SK-N-SH treated with all-trans-retinoic acid at 6 μM for 48 hours (cell line): ENCODE measurements around the gene TESMIN.

ENCODE experiments used
- ATAC-seq: fragments of 200-7000 bp; cut with Tn5 transposase; 3 replicates; pipeline ENCODE4 v1.9.1; 2020; ENCODE audit warnings: mild to moderate bottlenecking, moderate library complexity
- ARNTL ChIP-seq: fragments of 450-650 bp; formaldehyde crosslinking; IDR thresholded peaks from 2 replicates; pipeline ENCODE4 v1.5.0; 2020; ENCODE audit warnings: low read depth, mild to moderate bottlenecking, moderate library complexity, borderline replicate concordance
- CSDC2 ChIP-seq: fragments of 250-450 bp; sonication (Bioruptor Pico); IDR thresholded peaks from 2 replicates; pipeline ENCODE4 v1.5.0; 2020; ENCODE audit warnings: mild to moderate bottlenecking, moderate library complexity
- CSRNP3 ChIP-seq: fragments of 250-450 bp; sonication (Bioruptor Pico); IDR thresholded peaks from 2 replicates; pipeline ENCODE4 v1.5.1; 2021; ENCODE audit warnings: mild to moderate bottlenecking, moderate library complexity
- GLIS3 ChIP-seq: fragments of 250-450 bp; sonication (Bioruptor Pico); IDR thresholded peaks from 2 replicates; pipeline ENCODE4 v1.5.0; 2020; ENCODE audit warnings: mild to moderate bottlenecking, moderate library complexity
- ISL1 ChIP-seq: fragments of 250-450 bp; sonication (Bioruptor Pico); IDR thresholded peaks from 2 replicates; pipeline ENCODE4 v2.1.2; 2022; ENCODE audit warnings: mild to moderate bottlenecking, moderate library complexity
- OSR1 ChIP-seq: fragments of 250-450 bp; sonication (Bioruptor Pico); IDR thresholded peaks from 2 replicates; pipeline ENCODE4 v1.8.0; 2022; ENCODE audit warnings: moderate library complexity, mild to moderate bottlenecking, inconsistent platforms
- POU6F1 ChIP-seq: fragments of 250-450 bp; sonication (Bioruptor Pico); IDR thresholded peaks from 2 replicates; pipeline ENCODE4 v1.8.0; 2021; ENCODE audit warnings: low read depth, mild to moderate bottlenecking, moderate library complexity, borderline replicate concordance
- PPARA ChIP-seq: fragments of 250-450 bp; sonication (Bioruptor Pico); IDR thresholded peaks from 2 replicates; pipeline ENCODE4 v1.5.0; 2020; ENCODE audit warnings: mild to moderate bottlenecking, borderline replicate concordance
- RARB ChIP-seq: fragments of 250-450 bp; sonication (Bioruptor Pico); IDR thresholded peaks from 2 replicates; pipeline ENCODE4 v1.8.0; 2021; ENCODE audit warnings: mild to moderate bottlenecking, moderate library complexity
- TCF4 ChIP-seq: fragments of 250-450 bp; sonication (Bioruptor Pico); IDR thresholded peaks from 2 replicates; pipeline ENCODE4 v1.8.0; 2021; ENCODE audit warnings: mild to moderate bottlenecking, moderate library complexity, borderline replicate concordance
- TOX ChIP-seq: fragments of 250-450 bp; sonication (Bioruptor Pico); IDR thresholded peaks from 2 replicates; pipeline ENCODE4 v1.8.0; 2021; ENCODE audit warnings: mild to moderate bottlenecking, moderate library complexity, borderline replicate concordance
- ZC3H10 ChIP-seq: fragments of 250-450 bp; sonication (Bioruptor Pico); IDR thresholded peaks from 2 replicates; pipeline ENCODE4 v1.5.1; 2021; ENCODE audit warnings: mild to moderate bottlenecking, moderate library complexity
- ZFP3 ChIP-seq: fragments of 250-450 bp; sonication (Bioruptor Pico); IDR thresholded peaks from 2 replicates; pipeline ENCODE4 v1.5.0; 2020; ENCODE audit warnings: mild to moderate bottlenecking, moderate library complexity
- ZFP30 ChIP-seq: fragments of 450-650 bp; formaldehyde crosslinking; IDR thresholded peaks from 2 replicates; pipeline ENCODE4 v1.5.0; 2022; ENCODE audit warnings: mild to moderate bottlenecking, moderate library complexity
- ZNF565 ChIP-seq: fragments of 450-650 bp; formaldehyde crosslinking; conservative IDR thresholded peaks from 2 replicates; pipeline ENCODE4 v1.5.0; 2020; ENCODE audit warnings: low read depth, mild to moderate bottlenecking, moderate library complexity
- ZNF70 ChIP-seq: fragments of 450-650 bp; formaldehyde crosslinking; IDR thresholded peaks from 2 replicates; pipeline ENCODE4 v1.5.0; 2020; ENCODE audit warnings: mild to moderate bottlenecking, moderate library complexity
- ZNF8 ChIP-seq: fragments of 450-650 bp; formaldehyde crosslinking; IDR thresholded peaks from 2 replicates; pipeline ENCODE4 v1.5.0; 2020; ENCODE audit warnings: mild to moderate bottlenecking, moderate library complexity
- TF ChIP-seq, protein P1 (sequence below): fragments of 250-450 bp; sonication (Bioruptor Pico); IDR thresholded peaks from 2 replicates; pipeline ENCODE4 v1.8.0; 2020; ENCODE audit warnings: mild to moderate bottlenecking, moderate library complexity, borderline replicate concordance
- TF ChIP-seq, protein P2 (sequence below): fragments of 250-450 bp; sonication (Bioruptor Pico); IDR thresholded peaks from 2 replicates; pipeline ENCODE4 v1.5.1; 2020; ENCODE audit warnings: low read depth, mild to moderate bottlenecking, moderate library complexity

TESMIN gene

DNA sequence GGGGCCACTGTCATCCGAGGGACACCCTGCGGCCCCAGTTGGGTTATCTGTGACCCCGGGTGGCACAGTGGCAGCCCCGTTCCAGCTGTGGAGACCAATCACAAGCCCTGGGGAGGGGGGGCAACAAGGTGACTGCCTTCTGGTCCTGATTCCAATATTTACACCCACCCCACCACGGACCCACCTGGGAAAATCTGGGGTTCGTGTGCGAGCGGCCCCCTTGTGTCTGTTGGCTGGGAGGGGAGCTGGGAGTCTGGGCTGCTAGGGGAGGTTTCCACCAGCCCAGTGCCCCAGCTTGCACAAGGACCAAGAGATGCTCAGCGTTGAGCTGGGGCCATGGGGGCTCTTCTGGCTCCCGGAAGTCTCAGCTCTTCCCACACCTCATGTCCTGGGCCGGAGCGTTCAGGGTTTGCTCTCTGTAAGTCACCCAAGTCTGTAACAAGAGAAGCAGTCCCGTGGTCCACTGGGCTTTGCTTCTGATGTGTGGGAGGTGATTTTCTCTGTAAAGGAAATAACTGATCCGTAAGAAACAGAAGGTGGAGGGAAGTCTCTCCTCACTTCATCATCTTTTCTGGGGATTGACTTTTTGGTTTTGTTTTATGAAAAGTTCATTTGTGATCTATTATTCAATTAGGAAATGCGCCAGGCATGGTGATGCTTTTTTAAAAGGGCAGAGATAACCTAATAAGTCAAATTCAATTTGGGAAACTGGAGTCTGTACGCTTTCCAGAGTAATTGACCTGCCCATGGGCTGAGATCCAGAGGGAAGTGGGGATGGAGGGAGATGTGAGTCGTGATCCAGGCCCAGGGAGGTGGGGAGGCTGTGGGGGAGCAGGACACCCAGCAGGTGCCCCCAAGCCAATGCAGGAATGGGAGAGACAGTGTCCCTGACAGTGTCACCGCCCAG, 89.4 kb downstream of the TESMIN start (continued):
- TF ChIP-seq CSDC2, result no peak
- TF ChIP-seq ZFP30 (CRISPR knock-in tag), result no peak
- no peak for TF ChIP-seq POU6F1 (CRISPR knock-in tag)

DNA sequence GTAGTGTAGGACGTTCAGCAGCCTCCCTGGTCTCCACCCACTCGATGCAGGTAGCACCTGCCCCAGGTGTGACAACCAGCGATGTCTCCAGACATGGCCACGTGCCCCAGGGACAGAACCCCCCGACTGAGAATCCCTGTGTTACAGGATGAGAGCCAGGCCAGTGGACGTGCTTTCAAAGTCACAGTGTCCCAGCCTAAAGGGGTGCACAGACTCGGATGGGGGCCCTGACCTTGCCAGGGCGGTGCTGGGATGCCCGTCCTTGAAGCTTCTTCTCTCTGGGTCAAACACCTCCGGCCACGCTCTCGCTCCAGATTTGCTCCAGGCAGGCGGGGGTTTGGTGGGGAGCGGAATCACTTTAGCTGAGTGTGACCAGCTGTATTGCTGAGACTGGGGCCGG, 90.3 kb downstream of the TESMIN start:
- TF ChIP-seq CSDC2 (no peak), PPARA (CRISPR knock-in tag) (no peak), ZFP3 (CRISPR knock-in tag) (no peak), RARB (CRISPR knock-in tag) (no peak), ZNF8 (CRISPR knock-in tag) (no peak), OSR1 (no peak), TCF4 (no peak), ISL1 (CRISPR knock-in tag) (no peak)
- TF ChIP-seq, protein P1, sequence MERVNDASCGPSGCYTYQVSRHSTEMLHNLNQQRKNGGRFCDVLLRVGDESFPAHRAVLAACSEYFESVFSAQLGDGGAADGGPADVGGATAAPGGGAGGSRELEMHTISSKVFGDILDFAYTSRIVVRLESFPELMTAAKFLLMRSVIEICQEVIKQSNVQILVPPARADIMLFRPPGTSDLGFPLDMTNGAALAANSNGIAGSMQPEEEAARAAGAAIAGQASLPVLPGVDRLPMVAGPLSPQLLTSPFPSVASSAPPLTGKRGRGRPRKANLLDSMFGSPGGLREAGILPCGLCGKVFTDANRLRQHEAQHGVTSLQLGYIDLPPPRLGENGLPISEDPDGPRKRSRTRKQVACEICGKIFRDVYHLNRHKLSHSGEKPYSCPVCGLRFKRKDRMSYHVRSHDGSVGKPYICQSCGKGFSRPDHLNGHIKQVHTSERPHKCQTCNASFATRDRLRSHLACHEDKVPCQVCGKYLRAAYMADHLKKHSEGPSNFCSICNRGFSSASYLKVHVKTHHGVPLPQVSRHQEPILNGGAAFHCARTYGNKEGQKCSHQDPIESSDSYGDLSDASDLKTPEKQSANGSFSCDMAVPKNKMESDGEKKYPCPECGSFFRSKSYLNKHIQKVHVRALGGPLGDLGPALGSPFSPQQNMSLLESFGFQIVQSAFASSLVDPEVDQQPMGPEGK, result no peak
- ATAC-seq, result no peak

GRCh38 chr11:68660066-68660810, 91.1 kb downstream of the TESMIN start:
- ATAC-seq, result no peak
- TF ChIP-seq ZFP3 (CRISPR knock-in tag), result no peak
- TF ChIP-seq GLIS3 (CRISPR knock-in tag), result no peak
- no peak for TF ChIP-seq POU6F1 (CRISPR knock-in tag)
- no peak for TF ChIP-seq ZNF565 (CRISPR knock-in tag)
- TF ChIP-seq, protein P2, sequence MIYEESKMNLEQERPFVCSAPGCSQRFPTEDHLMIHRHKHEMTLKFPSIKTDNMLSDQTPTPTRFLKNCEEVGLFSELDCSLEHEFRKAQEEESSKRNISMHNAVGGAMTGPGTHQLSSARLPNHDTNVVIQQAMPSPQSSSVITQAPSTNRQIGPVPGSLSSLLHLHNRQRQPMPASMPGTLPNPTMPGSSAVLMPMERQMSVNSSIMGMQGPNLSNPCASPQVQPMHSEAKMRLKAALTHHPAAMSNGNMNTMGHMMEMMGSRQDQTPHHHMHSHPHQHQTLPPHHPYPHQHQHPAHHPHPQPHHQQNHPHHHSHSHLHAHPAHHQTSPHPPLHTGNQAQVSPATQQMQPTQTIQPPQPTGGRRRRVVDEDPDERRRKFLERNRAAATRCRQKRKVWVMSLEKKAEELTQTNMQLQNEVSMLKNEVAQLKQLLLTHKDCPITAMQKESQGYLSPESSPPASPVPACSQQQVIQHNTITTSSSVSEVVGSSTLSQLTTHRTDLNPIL (CRISPR knock-in tag), result no peak
- TF ChIP-seq ZNF70 (CRISPR knock-in tag), result no peak

DNA sequence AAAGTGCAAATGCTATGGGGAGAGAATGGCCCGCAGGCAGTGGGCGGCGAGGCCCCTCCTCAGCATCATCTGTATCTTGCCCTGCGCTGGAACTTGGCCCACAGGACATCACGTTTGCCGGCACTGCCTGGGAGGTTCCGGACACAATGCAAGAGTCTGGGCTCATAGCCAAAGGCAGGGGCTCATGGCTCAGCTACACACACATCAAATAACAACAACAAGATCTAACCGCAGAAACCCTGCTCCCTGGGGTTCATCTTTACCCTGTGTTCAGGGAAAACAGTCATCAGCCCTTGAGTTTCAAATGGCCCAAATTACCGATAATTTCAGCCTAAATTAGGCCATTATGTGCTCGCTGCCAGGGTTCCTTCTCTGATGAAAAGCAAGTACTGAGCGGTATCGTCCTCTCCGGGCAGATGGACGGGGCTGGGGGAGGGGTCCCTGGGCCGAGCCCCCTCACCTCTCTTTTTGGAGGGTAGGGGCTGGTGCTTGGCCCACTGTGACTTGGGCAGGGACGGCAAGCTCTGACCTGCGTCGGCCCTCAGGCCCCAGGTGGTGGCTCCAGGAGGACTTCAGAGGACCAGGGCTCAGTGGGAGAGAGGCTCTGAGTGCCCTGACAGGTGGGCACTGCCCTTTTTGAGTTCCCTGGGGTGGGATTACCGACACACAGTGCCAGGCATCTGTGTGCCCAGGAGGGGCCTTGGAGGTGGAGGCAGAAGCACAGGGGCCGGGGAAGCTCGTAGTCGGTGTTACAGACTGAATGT, 92.0 kb downstream of the TESMIN start:
- peak; percentile 30; the same call in 1 of the 2 replicates for TF ChIP-seq TCF4
- no peak for TF ChIP-seq TOX
- no peak for TF ChIP-seq GLIS3 (CRISPR knock-in tag)
- TF ChIP-seq ARNTL (CRISPR knock-in tag), result no peak
- no peak for TF ChIP-seq ZNF8 (CRISPR knock-in tag)
- peak; percentile 88 for ATAC-seq

DNA sequence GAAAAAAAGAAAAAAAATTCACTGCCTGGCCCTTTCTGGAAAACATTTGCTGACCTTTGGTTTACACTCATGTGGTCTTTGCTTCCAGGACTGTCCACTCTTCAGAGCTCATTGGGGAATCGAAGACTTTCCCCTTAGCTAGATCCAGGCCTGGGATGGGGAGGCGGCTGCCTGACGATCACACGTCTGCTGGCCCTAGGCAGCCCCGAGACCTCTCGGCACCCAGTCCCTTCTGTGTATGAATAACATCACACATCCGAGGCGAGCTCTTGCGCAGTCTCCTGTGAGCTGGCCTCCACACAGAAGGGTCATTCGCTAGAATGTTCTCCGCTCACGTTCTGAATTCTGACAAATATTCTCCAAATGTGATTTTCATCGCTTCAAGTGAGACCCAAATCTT, 92.7 kb downstream of the TESMIN start:
- ATAC-seq, result peak; percentile 24
- TF ChIP-seq ZC3H10 (CRISPR knock-in tag) (no peak), CSRNP3 (CRISPR knock-in tag) (no peak)
- TF ChIP-seq, protein P1, result no peak
